Activated naive CD4-positive, alpha-beta T cell treated with anti-CD3 and anti-CD28 coated beads, Interleukin-2, amount 10 ng/mL, durations not matched to agents 7 days and 5 days (primary cell): ENCODE results near the gene SLC6A6.
A peak's percentile ranks its signal among the peaks of the same experiment; 100 is the strongest.

Experiments
- CTCF ChIA-PET: fragments of 350-600 bp; sonication (Branson Sonifier 250); formaldehyde crosslinking; loops from one replicate; lab custom pipeline; 2021; ENCODE audit warnings: antibody characterized with exemption; lab: Charles Lee
- DNase-seq: peaks from one replicate; pipeline ENCODE4 v3.0.0-alpha.2; 2020
- H3K27ac Mint-ChIP-seq: one replicate; pipeline ENCODE4 v1.8.0; 2021; ENCODE audit warnings: mild to moderate bottlenecking, moderate library complexity, mixed read lengths
- H3K27me3 Mint-ChIP-seq: one replicate; pipeline ENCODE4 v1.8.0; 2021; ENCODE audit warnings: mild to moderate bottlenecking, mixed read lengths
- H3K36me3 Mint-ChIP-seq: one replicate; pipeline ENCODE4 v1.8.0; 2021; ENCODE audit warnings: mixed read lengths
- H3K4me1 Mint-ChIP-seq: one replicate; pipeline ENCODE4 v1.8.0; 2021; ENCODE audit warnings: mixed read lengths
- H3K4me3 Mint-ChIP-seq: one replicate; pipeline ENCODE4 v1.8.0; 2021; ENCODE audit warnings: mild to moderate bottlenecking, moderate library complexity, mixed read lengths
- H3K9me3 Mint-ChIP-seq: one replicate; pipeline ENCODE4 v1.8.0; 2021; ENCODE audit warnings: mixed read lengths

SLC6A6 gene

GRCh38 chr3:14490255-14490654 is 87.8 kb downstream of the SLC6A6 start:
- CTCF ChIA-PET = no interaction called here
- Mint-ChIP-seq H3K27ac (no peak overlapping the region), H3K9me3 (no peaks in the 10 kb centered on the region), H3K27me3 (no peaks in the 10 kb centered on the region), H3K36me3 (peaks cover 13% of the 10 kb centered on the region), H3K4me3 (no peak overlapping the region), H3K4me1 (no peaks in the 10 kb centered on the region)
- DNase-seq = no peak

GRCh38 chr3:14490831-14491230 is 88.4 kb downstream of the SLC6A6 start:
- Mint-ChIP-seq H3K9me3 (no peaks in the 10 kb centered on the region), H3K4me3 (no peak overlapping the region), H3K36me3 (peaks cover 9% of the 10 kb centered on the region), H3K27me3 (no peaks in the 10 kb centered on the region), H3K27ac (peak overlapping the region; percentile 6), H3K4me1 (no peaks in the 10 kb centered on the region)
- no peak for DNase-seq
- CTCF ChIA-PET = no interaction called here

GRCh38 chr3:14491396-14492190 is 89.2 kb downstream of the SLC6A6 start:
- peaks cover 9% of the 10 kb centered on the region for H3K36me3 Mint-ChIP-seq
- H3K27ac Mint-ChIP-seq = no peak overlapping the region
- DNase-seq = no peak
- H3K27me3 Mint-ChIP-seq = no peaks in the 10 kb centered on the region
- no peaks in the 10 kb centered on the region for H3K9me3 Mint-ChIP-seq
- CTCF ChIA-PET = no interaction called here
- no peaks in the 10 kb centered on the region for H3K4me1 Mint-ChIP-seq
- H3K4me3 Mint-ChIP-seq = no peak overlapping the region

GRCh38 chr3:14492948-14493881 is 90.8 kb downstream of the SLC6A6 start:
- Mint-ChIP-seq H3K36me3 (peaks cover 7% of the 10 kb centered on the region), H3K4me3 (no peak overlapping the region), H3K27me3 (peaks cover 8% of the 10 kb centered on the region), H3K27ac (no peak overlapping the region), H3K9me3 (no peaks in the 10 kb centered on the region), H3K4me1 (no peaks in the 10 kb centered on the region)
- no peak for DNase-seq
- CTCF ChIA-PET = no interaction called here

- H3K4me3 Mint-ChIP-seq = no peak overlapping the region
- DNase-seq = no peak
- H3K27me3 Mint-ChIP-seq = peaks cover 14% of the 10 kb centered on the region
- CTCF ChIA-PET = no interaction called here
- no peaks in the 10 kb centered on the region for H3K9me3 Mint-ChIP-seq
- H3K27ac Mint-ChIP-seq = no peak overlapping the region
- no peaks in the 10 kb centered on the region for H3K4me1 Mint-ChIP-seq
- peaks cover 5% of the 10 kb centered on the region for H3K36me3 Mint-ChIP-seq
Measured at GRCh38 chr3:14494279-14494972, 92.0 kb downstream of the SLC6A6 start.

- Mint-ChIP-seq H3K27me3 (peaks cover 15% of the 10 kb centered on the region), H3K4me3 (no peak overlapping the region), H3K4me1 (no peaks in the 10 kb centered on the region), H3K9me3 (no peaks in the 10 kb centered on the region), H3K27ac (no peak overlapping the region), H3K36me3 (peaks cover 5% of the 10 kb centered on the region)
- CTCF ChIA-PET = no interaction called here
- no peak for DNase-seq
Measured at GRCh38 chr3:14494973-14495300, 92.5 kb downstream of the SLC6A6 start.

GRCh38 chr3:14496351-14496750 is 93.9 kb downstream of the SLC6A6 start:
- CTCF ChIA-PET = interaction anchor here (1.2 kb wide), 1 partner anchor 52 kb away, joined by 3 read pairs; no protein-coding TSS in a partner anchor
- no peak overlapping the region for H3K27ac Mint-ChIP-seq
- peaks cover 15% of the 10 kb centered on the region for H3K27me3 Mint-ChIP-seq

GRCh38 chr3:14497321-14497720 is 94.9 kb downstream of the SLC6A6 start:
- H3K9me3 Mint-ChIP-seq = peaks cover 2% of the 10 kb centered on the region
- peaks cover 15% of the 10 kb centered on the region for H3K27me3 Mint-ChIP-seq
- no peaks in the 10 kb centered on the region for H3K36me3 Mint-ChIP-seq
- H3K27ac Mint-ChIP-seq = no peak overlapping the region
- H3K4me1 Mint-ChIP-seq = no peaks in the 10 kb centered on the region
- H3K4me3 Mint-ChIP-seq = no peak overlapping the region
- CTCF ChIA-PET = no interaction called here
- DNase-seq = no peak

More at GRCh38 chr3:14496351-14496750, 93.9 kb downstream of the SLC6A6 start:
- peaks cover 2% of the 10 kb centered on the region for H3K9me3 Mint-ChIP-seq
- no peak for DNase-seq
- no peak overlapping the region for H3K4me3 Mint-ChIP-seq
- H3K36me3 Mint-ChIP-seq = no peaks in the 10 kb centered on the region
- no peaks in the 10 kb centered on the region for H3K4me1 Mint-ChIP-seq

GRCh38 chr3:14502472-14502871 is 100.1 kb downstream of the SLC6A6 start:
- Mint-ChIP-seq H3K4me1 (no peaks in the 10 kb centered on the region), H3K27ac (no peak overlapping the region), H3K9me3 (peaks cover 9% of the 10 kb centered on the region), H3K27me3 (peaks cover 17% of the 10 kb centered on the region), H3K4me3 (no peak overlapping the region), H3K36me3 (no peaks in the 10 kb centered on the region)
- CTCF ChIA-PET = interaction anchor here (0.7 kb wide), 3 partner anchors 20 to 89 kb away, joined by 3 to 6 read pairs (median 4); no protein-coding TSS in a partner anchor
- no peak for DNase-seq

GRCh38 chr3:14503033-14503705 is 100.8 kb downstream of the SLC6A6 start:
- Mint-ChIP-seq H3K4me1 (no peaks in the 10 kb centered on the region), H3K9me3 (peaks cover 9% of the 10 kb centered on the region), H3K27me3 (peaks cover 15% of the 10 kb centered on the region), H3K4me3 (no peak overlapping the region), H3K36me3 (no peaks in the 10 kb centered on the region), H3K27ac (no peak overlapping the region)
- CTCF ChIA-PET = interaction anchor here (0.7 kb wide), 3 partner anchors 19 to 88 kb away, joined by 3 to 6 read pairs (median 4); no protein-coding TSS in a partner anchor
- DNase-seq = no peak

- Mint-ChIP-seq H3K27me3 (peaks cover 19% of the 10 kb centered on the region), H3K4me3 (no peak overlapping the region), H3K36me3 (no peaks in the 10 kb centered on the region), H3K4me1 (no peaks in the 10 kb centered on the region), H3K27ac (no peak overlapping the region), H3K9me3 (peaks cover 9% of the 10 kb centered on the region)
- CTCF ChIA-PET = no interaction called here
- DNase-seq = no peak
Measured at GRCh38 chr3:14503706-14504065, 101.3 kb downstream of the SLC6A6 start.

GRCh38 chr3:14505001-14505802 is 102.8 kb downstream of the SLC6A6 start:
- Mint-ChIP-seq H3K36me3 (no peaks in the 10 kb centered on the region), H3K9me3 (peaks cover 9% of the 10 kb centered on the region), H3K27ac (no peak overlapping the region), H3K4me3 (no peak overlapping the region), H3K4me1 (no peaks in the 10 kb centered on the region), H3K27me3 (peaks cover 16% of the 10 kb centered on the region)
- no peak for DNase-seq
- CTCF ChIA-PET = interaction anchor here (1.2 kb wide), 1 partner anchor 416 kb away, joined by 5 read pairs; no protein-coding TSS in a partner anchor
